HepG2 (cell line): ENCODE measurements around the gene ADAMTSL3.

Experiments used
- CTCF ChIP-seq: sonication (generic); formaldehyde crosslinking; IDR thresholded peaks from 2 replicates; pipeline ENCODE4 v1.5.0; 2020; ENCODE audit warnings: mild to moderate bottlenecking, missing genetic modification reagents, moderate library complexity
- FOXP4 ChIP-seq: sonication (generic); formaldehyde crosslinking; IDR thresholded peaks from 2 replicates; pipeline ENCODE4 v1.4.0; 2020; ENCODE audit warnings: missing genetic modification reagents
- JUND ChIP-seq: sonication (generic); formaldehyde crosslinking; IDR thresholded peaks from 2 replicates; pipeline ENCODE4 v1.8.0; 2022; ENCODE audit warnings: mild to moderate bottlenecking, missing genetic modification reagents
- MXD3 ChIP-seq: IDR thresholded peaks from 2 replicates; pipeline ENCODE4 v1.6.1; 2016; ENCODE audit warnings: mild to moderate bottlenecking, missing biosample characterization, missing genetic modification reagents
- MXI1 ChIP-seq: IDR thresholded peaks from 3 replicates; pipeline ENCODE4 v1.6.1; 2012; ENCODE audit warnings: low read depth, low read length, inconsistent platforms, borderline replicate concordance
- POLR2A ChIP-seq, 2 experiments: IDR thresholded peaks; 2 replicates each; pipeline ENCODE4 v1.6.1; 2011; ENCODE audit warnings: low read depth in 2 of 2, low read length in 2 of 2, mild to moderate bottlenecking in 1 of 2, moderate library complexity in 1 of 2; ENCODE audit not compliant: insufficient read depth in 1 of 2
- ZNF335 ChIP-seq: sonication (generic); formaldehyde crosslinking; IDR thresholded peaks from 2 replicates; pipeline ENCODE4 v1.4.0; 2020; ENCODE audit warnings: missing genetic modification reagents
- ZNF629 ChIP-seq: sonication (generic); formaldehyde crosslinking; conservative IDR thresholded peaks from 2 replicates; pipeline ENCODE4 v1.5.0; 2020; ENCODE audit warnings: missing genetic modification reagents

- no peak for TF ChIP-seq MXD3 (CRISPR knock-in tag)
- TF ChIP-seq MXI1, result no peak
- no peak for TF ChIP-seq FOXP4 (CRISPR knock-in tag)
- TF ChIP-seq ZNF629 (CRISPR knock-in tag), result no peak
- TF ChIP-seq CTCF (CRISPR knock-in tag), result no peak
- no peak for TF ChIP-seq JUND
- no peak for TF ChIP-seq ZNF335 (CRISPR knock-in tag)
- TF ChIP-seq POLR2A (IDR thresholded peaks at IDR 0.05; ENCODE audit: insufficient read depth in 1 of 2, low read depth in 2 of 2, low read length in 2 of 2), result no peak
Observed at GRCh38 chr15:84082739-84083138, 428.8 kb downstream of the ADAMTSL3 start.
